ENCODE measurements around the gene DDX42.

DNA sequence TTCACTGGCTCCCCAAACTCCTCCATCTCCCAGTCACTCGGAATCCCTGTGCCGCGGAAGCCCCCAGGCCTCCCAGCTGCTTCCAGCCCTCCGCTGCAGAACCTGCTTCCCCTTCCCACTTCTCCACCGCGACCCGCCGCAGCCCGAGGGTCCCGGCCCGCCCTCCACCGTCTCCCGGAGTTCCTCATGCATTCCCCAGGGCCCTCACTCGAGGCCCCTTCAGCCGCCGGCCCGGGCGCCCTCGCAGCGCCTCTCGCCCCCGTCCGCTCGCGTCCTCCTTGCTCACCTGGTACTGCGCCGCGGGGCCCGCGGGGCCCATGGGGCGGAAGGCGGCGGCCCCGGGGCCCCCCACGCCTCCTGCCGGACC, 68.2 kb downstream of the DDX42 start:
- TF ChIP-seq, protein P1, sequence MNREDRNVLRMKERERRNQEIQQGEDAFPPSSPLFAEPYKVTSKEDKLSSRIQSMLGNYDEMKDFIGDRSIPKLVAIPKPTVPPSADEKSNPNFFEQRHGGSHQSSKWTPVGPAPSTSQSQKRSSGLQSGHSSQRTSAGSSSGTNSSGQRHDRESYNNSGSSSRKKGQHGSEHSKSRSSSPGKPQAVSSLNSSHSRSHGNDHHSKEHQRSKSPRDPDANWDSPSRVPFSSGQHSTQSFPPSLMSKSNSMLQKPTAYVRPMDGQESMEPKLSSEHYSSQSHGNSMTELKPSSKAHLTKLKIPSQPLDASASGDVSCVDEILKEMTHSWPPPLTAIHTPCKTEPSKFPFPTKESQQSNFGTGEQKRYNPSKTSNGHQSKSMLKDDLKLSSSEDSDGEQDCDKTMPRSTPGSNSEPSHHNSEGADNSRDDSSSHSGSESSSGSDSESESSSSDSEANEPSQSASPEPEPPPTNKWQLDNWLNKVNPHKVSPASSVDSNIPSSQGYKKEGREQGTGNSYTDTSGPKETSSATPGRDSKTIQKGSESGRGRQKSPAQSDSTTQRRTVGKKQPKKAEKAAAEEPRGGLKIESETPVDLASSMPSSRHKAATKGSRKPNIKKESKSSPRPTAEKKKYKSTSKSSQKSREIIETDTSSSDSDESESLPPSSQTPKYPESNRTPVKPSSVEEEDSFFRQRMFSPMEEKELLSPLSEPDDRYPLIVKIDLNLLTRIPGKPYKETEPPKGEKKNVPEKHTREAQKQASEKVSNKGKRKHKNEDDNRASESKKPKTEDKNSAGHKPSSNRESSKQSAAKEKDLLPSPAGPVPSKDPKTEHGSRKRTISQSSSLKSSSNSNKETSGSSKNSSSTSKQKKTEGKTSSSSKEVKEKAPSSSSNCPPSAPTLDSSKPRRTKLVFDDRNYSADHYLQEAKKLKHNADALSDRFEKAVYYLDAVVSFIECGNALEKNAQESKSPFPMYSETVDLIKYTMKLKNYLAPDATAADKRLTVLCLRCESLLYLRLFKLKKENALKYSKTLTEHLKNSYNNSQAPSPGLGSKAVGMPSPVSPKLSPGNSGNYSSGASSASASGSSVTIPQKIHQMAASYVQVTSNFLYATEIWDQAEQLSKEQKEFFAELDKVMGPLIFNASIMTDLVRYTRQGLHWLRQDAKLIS (CRISPR knock-in tag; IDR thresholded peaks at IDR 0.05), result no peak
- TF ChIP-seq, protein P2, sequence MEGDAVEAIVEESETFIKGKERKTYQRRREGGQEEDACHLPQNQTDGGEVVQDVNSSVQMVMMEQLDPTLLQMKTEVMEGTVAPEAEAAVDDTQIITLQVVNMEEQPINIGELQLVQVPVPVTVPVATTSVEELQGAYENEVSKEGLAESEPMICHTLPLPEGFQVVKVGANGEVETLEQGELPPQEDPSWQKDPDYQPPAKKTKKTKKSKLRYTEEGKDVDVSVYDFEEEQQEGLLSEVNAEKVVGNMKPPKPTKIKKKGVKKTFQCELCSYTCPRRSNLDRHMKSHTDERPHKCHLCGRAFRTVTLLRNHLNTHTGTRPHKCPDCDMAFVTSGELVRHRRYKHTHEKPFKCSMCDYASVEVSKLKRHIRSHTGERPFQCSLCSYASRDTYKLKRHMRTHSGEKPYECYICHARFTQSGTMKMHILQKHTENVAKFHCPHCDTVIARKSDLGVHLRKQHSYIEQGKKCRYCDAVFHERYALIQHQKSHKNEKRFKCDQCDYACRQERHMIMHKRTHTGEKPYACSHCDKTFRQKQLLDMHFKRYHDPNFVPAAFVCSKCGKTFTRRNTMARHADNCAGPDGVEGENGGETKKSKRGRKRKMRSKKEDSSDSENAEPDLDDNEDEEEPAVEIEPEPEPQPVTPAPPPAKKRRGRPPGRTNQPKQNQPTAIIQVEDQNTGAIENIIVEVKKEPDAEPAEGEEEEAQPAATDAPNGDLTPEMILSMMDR (IDR thresholded peaks at IDR 0.05 in 2 of 3, conservative IDR thresholded peaks at IDR 0.05 in 1 of 3; ENCODE audit: insufficient read depth in 2 of 3, low read depth in 1 of 3, low read length in 3 of 3), result no peak
- TF ChIP-seq TAF1 (IDR thresholded peaks at IDR 0.05; ENCODE audit: control insufficient read depth, extremely low read depth, insufficient read depth, low read length, severe bottlenecking) (no peak), RAD21 (CRISPR knock-in tag; conservative IDR thresholded peaks at IDR 0.05 in 1 of 2, IDR thresholded peaks at IDR 0.05 in 1 of 2) (no peak), ZNF124 (CRISPR knock-in tag; IDR thresholded peaks at IDR 0.05) (no peak), LEF1 (IDR thresholded peaks at IDR 0.05) (no peak), ZNF239 (CRISPR knock-in tag; IDR thresholded peaks at IDR 0.05) (no peak)
- TF ChIP-seq, protein P3, sequence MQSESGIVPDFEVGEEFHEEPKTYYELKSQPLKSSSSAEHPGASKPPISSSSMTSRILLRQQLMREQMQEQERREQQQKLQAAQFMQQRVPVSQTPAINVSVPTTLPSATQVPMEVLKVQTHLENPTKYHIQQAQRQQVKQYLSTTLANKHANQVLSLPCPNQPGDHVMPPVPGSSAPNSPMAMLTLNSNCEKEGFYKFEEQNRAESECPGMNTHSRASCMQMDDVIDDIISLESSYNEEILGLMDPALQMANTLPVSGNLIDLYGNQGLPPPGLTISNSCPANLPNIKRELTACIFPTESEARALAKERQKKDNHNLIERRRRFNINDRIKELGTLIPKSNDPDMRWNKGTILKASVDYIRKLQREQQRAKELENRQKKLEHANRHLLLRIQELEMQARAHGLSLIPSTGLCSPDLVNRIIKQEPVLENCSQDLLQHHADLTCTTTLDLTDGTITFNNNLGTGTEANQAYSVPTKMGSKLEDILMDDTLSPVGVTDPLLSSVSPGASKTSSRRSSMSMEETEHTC (IDR thresholded peaks at IDR 0.05), result no peak
- TF ChIP-seq, protein P4, sequence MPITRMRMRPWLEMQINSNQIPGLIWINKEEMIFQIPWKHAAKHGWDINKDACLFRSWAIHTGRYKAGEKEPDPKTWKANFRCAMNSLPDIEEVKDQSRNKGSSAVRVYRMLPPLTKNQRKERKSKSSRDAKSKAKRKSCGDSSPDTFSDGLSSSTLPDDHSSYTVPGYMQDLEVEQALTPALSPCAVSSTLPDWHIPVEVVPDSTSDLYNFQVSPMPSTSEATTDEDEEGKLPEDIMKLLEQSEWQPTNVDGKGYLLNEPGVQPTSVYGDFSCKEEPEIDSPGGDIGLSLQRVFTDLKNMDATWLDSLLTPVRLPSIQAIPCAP (CRISPR knock-in tag; IDR thresholded peaks at IDR 0.05; ENCODE audit: borderline replicate concordance), result no peak
